Heart right ventricle (tissue), 16 donors: Measurements from ENCODE around the gene PFKFB2. TPM values are rescaled to one million over a fixed set of nuclear protein-coding genes. Genes with fewer than 3 reads are reported as not detected.

ENCODE experiments used
- ATAC-seq, 8 donors: fragments of 200-7000 bp; cut with Tn5 transposase; one replicate each; pipeline ENCODE4 v1.9.1; 2020; ENCODE audit warnings: mild to moderate bottlenecking in 8 of 8, moderate library complexity in 8 of 8, moderate number of reproducible peaks in 1 of 8
- DNase-seq, 2 donors: peaks; one replicate each; pipeline ENCODE4 v3.0.0-alpha.2; 2020
- H3K27ac ChIP-seq, 10 donors: fragments of 200-600 bp; sonication (generic) in 2 of 10; one replicate each; pipeline versions ENCODE4 v1.5.0 to v1.8.0; 2020 to 2022; ENCODE audit warnings: mild to moderate bottlenecking in 3 of 10
- H3K27me3 ChIP-seq, 7 donors: fragments of 200-600 bp; one replicate each; pipeline ENCODE4 v1.8.0; 2021 to 2022; ENCODE audit warnings: mild to moderate bottlenecking in 2 of 7
- H3K36me3 ChIP-seq, 9 donors: fragments of 200-600 bp; sonication (generic) in 1 of 9; one replicate each; pipeline versions ENCODE4 v1.5.0 to v1.8.0; 2020 to 2022; ENCODE audit warnings: mild to moderate bottlenecking in 2 of 9
- H3K4me1 ChIP-seq, 9 donors: fragments of 200-600 bp; sonication (generic) in 1 of 9; one replicate each; pipeline versions ENCODE4 v1.5.0 to v1.8.0; 2020 to 2022; ENCODE audit warnings: mild to moderate bottlenecking in 4 of 9
- H3K4me3 ChIP-seq, 10 donors: fragments of 200-600 bp; sonication (generic) in 2 of 10; one replicate each; pipeline versions ENCODE4 v1.5.0 to v1.8.0; 2020 to 2022; ENCODE audit warnings: mild to moderate bottlenecking in 7 of 10, moderate library complexity in 2 of 10
- H3K9me3 ChIP-seq, 11 donors: fragments of 200-600 bp in 10 of 11; sonication (generic) in 2 of 11; one replicate each; pipeline versions ENCODE4 v1.5.0 to v1.8.0; 2013 to 2022; ENCODE audit warnings: mild to moderate bottlenecking in 2 of 11, control low read depth in 1 of 11, moderate library complexity in 1 of 11
- WGBS, 2 donors: extraction: QIAGEN DNeasy Blood & Tissue Kit; methylation state at CpG; one replicate each; pipeline ENCODE4 v1.1.7; 2013; ENCODE audit warnings: inconsistent platforms in 1 of 2; 5-methylcytosine and 5-hydroxymethylcytosine counted together
- intact Hi-C, 10 donors: fragments of 100-400 bp; cut with DNase I; formaldehyde crosslinking; loops; one replicate each; pipeline versions ENCODE4 v1.11.1 to v1.14.2; 2022
- polyA plus RNA-seq, 2 donors: library from polyadenylated mRNA; stranded (reverse); fragments of 200-250 nt; gene quantifications; one replicate each; pipeline ENCODE4 v1.2.3, GENCODE V29; 2013
- total RNA-seq, 10 donors: library from RNA; stranded (reverse); fragmentation: NEBNext Ultra II Directional in 3 of 10; extraction: Animal tissue kit (Norgen Biotek cat#: 25700) in 3 of 10; gene quantifications; one replicate each; pipeline versions ENCODE4 v1.2.1 to v1.2.4, GENCODE V29; 2021 to 2023
- TF ChIP-seq, protein P1 (sequence below), 9 donors: fragments of 200-600 bp; sonication (generic) in 2 of 9; IDR thresholded peaks; one replicate each; pipeline versions ENCODE4 v1.5.0 to v1.8.0; 2021 to 2022; ENCODE audit warnings: antibody characterized with exemption in 9 of 9, mild to moderate bottlenecking in 5 of 9, moderate library complexity in 1 of 9
- donor health status: Arrhythmogenic right ventricular cardiomyopathy.
- donor health status: ischemic (EF 13 %, LVEDD 7.1; RV severe dilation, severe dysfunction).
- donor health status: healthy with polysubstance abuse.
- donor health status: DM: no; HTN: yes; CAD: no.
- donor health status: DM: no; HTN: no; CAD: no.
- donor health status: ischemic (EF 25% LVEDD 6.9; RV normal size, moderate dysfunction).
- donor health status: ischemic (EF 25% LVEDD 5.7; RV mildly dilated, moderate dysfunction).
- donor health status: healthy.
- donor health status: DM: yes; HTN: yes; CAD: no.
- donor health status: Ischemic cardiomyopathy.
- donor health status: ischemic (EF 35%, LVEDD 5.7; RV mildly dilated, moderate dysfunction).
- donor health status: nonischemic (EF 11% LVEDD 7.7; RV severe dilation, severe dysfunction).
- donor health status: DM: yes; HTN: yes; CAD: no.
- donor health status: PGD.
- donor health status: ischemic (EF 29% LVEDD 5.4; RV normal size, mild dysfunction).
- donor health status: nonischemic (EF 23%, LVEDD 6.1; RV moderate dilation, normal function).

The PFKFB2 gene
- total and polyA plus RNA-seq, 12 donors: 5.2 to 161 (median 69.2) TPM

DNA sequence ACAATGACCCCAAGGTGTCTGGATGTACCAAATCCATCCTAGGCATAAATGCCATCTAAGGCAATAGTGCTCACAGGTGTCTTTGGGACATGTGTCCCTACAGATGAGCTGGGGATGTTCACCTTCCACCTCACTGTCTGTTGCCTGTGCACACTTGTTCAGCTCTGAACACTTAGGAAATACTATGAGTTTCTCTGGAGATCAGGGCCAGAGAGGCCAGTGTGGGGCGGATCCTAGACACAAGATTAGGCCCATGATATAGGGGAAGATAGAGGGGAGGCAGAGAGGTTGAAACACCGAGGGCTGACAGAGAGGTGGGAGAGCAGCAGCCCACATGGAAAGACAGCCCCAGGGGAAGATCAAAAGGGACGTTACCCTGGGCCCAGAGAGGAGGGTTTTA lies 46.2 kb upstream of the PFKFB2 start:
- TF ChIP-seq, protein P1, sequence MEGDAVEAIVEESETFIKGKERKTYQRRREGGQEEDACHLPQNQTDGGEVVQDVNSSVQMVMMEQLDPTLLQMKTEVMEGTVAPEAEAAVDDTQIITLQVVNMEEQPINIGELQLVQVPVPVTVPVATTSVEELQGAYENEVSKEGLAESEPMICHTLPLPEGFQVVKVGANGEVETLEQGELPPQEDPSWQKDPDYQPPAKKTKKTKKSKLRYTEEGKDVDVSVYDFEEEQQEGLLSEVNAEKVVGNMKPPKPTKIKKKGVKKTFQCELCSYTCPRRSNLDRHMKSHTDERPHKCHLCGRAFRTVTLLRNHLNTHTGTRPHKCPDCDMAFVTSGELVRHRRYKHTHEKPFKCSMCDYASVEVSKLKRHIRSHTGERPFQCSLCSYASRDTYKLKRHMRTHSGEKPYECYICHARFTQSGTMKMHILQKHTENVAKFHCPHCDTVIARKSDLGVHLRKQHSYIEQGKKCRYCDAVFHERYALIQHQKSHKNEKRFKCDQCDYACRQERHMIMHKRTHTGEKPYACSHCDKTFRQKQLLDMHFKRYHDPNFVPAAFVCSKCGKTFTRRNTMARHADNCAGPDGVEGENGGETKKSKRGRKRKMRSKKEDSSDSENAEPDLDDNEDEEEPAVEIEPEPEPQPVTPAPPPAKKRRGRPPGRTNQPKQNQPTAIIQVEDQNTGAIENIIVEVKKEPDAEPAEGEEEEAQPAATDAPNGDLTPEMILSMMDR (IDR thresholded peaks at IDR 0.05): no peak
- no peak for DNase-seq
- Histone ChIP-seq H3K9me3 (no peaks in the 10 kb centered on the region), H3K36me3 (no peaks in the 10 kb centered on the region), H3K27ac (no peak overlapping the region), H3K4me1 (peaks cover 0 to 5% (median 0%) of the 10 kb centered on the region in 9 donors), H3K27me3 (no peaks in the 10 kb centered on the region), H3K4me3 (no peak overlapping the region)
- intact Hi-C loops: no loop called here
- ATAC-seq: no peak
- 67 to 73% methylated on average over 3 of the region's 3 CpGs for WGBS, 2 donors

DNA sequence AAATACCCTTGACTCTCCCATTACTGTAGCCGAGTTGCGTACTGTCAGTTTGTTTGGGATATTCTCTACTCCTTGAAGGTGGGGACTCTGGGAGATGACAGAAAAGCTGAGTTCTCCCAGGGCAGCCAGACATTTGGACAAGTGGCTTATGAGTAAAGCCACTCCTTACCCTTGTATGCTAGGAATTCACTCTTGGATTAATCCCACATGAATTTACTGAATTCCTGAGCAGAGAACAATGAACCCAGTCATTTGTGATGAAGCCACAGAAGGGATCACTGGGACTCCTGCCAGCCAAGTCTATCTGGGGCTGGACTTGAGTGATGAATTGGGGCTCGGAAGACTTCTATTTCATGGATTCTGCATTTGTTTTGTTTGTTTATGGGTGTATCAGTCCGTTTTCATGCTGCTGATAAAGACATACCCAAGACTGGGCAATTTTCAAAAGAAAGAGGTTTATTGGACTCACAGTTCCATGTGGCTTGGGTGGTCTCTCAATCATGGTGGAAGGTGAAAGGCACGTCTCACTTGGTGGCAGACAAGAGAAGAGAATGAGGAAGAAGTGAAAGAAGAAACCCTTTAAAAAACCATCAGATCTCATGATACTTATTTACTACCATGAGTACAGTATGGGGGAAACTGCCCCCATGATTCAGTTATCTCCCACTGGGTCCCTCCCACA lies 45.6 kb upstream of the PFKFB2 start:
- Histone ChIP-seq H3K36me3 (no peaks in the 10 kb centered on the region), H3K27me3 (peaks cover 0 to 5% (median 0%) of the 10 kb centered on the region in 7 donors), H3K9me3 (no peaks in the 10 kb centered on the region), H3K27ac (no peak overlapping the region), H3K4me1 (peaks cover 0 to 5% (median 0%) of the 10 kb centered on the region in 9 donors), H3K4me3 (no peak overlapping the region)
- 69 to 70% methylated on average over 5 of the region's 5 CpGs for WGBS, 2 donors
- intact Hi-C loops: no loop called here
- ATAC-seq (no peak), DNase-seq (no peak)
- TF ChIP-seq, protein P1 (IDR thresholded peaks at IDR 0.05): no peak

DNA sequence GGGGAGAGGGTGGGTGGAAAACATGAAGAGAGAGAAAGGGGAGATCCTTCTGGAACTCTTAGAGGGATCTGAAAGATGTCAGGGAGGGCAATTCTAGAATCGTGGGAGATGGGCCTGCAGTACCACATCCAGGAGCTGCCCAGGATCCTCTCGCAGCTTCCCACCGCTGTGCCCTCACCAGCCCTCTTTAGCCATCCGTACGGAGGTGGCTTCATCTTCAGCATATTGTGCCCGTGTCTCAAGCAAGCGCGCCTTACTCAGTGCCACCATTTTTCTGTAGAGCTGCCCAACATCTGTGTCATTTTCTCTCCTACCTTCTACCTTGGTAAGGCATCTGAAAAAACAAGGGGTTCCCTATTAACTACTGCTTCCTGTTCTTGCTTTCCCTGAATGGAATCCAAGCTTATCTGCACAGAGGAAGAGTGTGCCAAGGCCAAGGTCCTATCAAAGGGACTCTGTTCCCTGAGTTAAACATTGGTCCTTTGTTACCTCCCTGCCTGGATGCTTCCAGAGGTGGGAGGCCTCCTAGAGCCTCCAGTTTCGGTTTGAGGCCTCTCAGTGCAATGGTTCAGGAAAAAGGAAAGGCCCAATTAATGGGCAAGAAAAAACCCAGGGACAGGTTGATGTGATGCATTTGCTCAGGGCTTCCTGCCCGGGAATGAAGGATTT lies 43.8 kb upstream of the PFKFB2 start:
- H3K4me1 ChIP-seq: peaks cover 0 to 5% (median 0%) of the 10 kb centered on the region in 9 donors
- 90 to 91% methylated on average over 10 of the region's 10 CpGs for WGBS, 2 donors
- H3K9me3 ChIP-seq: no peaks in the 10 kb centered on the region
- H3K36me3 ChIP-seq: no peaks in the 10 kb centered on the region
- peak in 1 of 8 donors; percentile 28 for ATAC-seq
- intact Hi-C loops: no loop called here
- TF ChIP-seq, protein P1 (IDR thresholded peaks at IDR 0.05): no peak
- no peak for DNase-seq
- no peak overlapping the region for H3K27ac ChIP-seq
- no peak overlapping the region for H3K4me3 ChIP-seq
- peaks cover 0 to 6% (median 0%) of the 10 kb centered on the region in 7 donors for H3K27me3 ChIP-seq

DNA sequence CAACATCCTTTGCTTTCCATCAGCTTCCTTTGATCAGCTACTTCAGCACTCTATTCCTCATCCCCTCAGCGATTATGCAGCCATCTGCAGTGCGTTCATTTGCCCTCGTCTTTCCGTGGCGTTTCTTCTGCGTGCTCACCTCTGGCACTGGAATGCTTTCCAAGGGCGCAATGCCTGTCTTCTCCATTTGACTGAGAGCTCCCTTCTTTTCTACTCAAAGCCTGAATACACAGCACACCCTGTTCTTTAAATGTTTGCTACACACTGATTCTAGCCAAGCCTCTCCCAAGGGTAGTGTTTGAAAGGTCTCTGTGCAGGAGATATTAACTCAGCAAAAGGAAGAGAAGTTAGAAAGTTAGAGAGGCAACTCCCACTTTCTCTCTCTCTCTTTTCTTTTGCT lies 43.1 kb upstream of the PFKFB2 start:
- no peak for DNase-seq
- WGBS, 2 donors: 87% methylated on average over 7 of the region's 7 CpGs
- H3K36me3 ChIP-seq: no peaks in the 10 kb centered on the region
- ATAC-seq: no peak
- no peak overlapping the region for H3K4me3 ChIP-seq
- TF ChIP-seq, protein P1 (IDR thresholded peaks at IDR 0.05): no peak
- H3K4me1 ChIP-seq: peaks cover 0 to 2% (median 0%) of the 10 kb centered on the region in 9 donors
- no peak overlapping the region for H3K27ac ChIP-seq
- peaks cover 0 to 6% (median 0%) of the 10 kb centered on the region in 7 donors for H3K27me3 ChIP-seq
- intact Hi-C loops: no loop called here
- H3K9me3 ChIP-seq: no peaks in the 10 kb centered on the region
